ENCODE measurements around the gene SORL1. TPM values are rescaled to one million over a fixed set of nuclear protein-coding genes. Genes with fewer than 3 reads are reported as not detected.

SORL1 gene
- total RNA-seq, 4 donors from 2014 or later = 7.3 to 18.8 (median 12.3) TPM

- Histone ChIP-seq H3K36me3 (no peaks in the 10 kb centered on the region), H3K4me3 (no peak overlapping the region), H3K27me3 (no peaks in the 10 kb centered on the region), H3K27ac (peak overlapping the region in 2 of 4 donors; percentile 94 to 97), H3K9me3 (no peaks in the 10 kb centered on the region), H3K4me1 (peaks cover 0 to 33% (median 8%) of the 10 kb centered on the region in 4 donors)
- TF ChIP-seq EP300 (IDR thresholded peaks at IDR 0.05) = no peak
- no peak for TF ChIP-seq POLR2A (IDR thresholded peaks at IDR 0.05)
- TF ChIP-seq, protein P1, sequence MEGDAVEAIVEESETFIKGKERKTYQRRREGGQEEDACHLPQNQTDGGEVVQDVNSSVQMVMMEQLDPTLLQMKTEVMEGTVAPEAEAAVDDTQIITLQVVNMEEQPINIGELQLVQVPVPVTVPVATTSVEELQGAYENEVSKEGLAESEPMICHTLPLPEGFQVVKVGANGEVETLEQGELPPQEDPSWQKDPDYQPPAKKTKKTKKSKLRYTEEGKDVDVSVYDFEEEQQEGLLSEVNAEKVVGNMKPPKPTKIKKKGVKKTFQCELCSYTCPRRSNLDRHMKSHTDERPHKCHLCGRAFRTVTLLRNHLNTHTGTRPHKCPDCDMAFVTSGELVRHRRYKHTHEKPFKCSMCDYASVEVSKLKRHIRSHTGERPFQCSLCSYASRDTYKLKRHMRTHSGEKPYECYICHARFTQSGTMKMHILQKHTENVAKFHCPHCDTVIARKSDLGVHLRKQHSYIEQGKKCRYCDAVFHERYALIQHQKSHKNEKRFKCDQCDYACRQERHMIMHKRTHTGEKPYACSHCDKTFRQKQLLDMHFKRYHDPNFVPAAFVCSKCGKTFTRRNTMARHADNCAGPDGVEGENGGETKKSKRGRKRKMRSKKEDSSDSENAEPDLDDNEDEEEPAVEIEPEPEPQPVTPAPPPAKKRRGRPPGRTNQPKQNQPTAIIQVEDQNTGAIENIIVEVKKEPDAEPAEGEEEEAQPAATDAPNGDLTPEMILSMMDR (IDR thresholded peaks at IDR 0.05) = no peak
- no peak for DNase-seq (ENCODE audit: low spot score in 2 of 2)
- WGBS, 2 donors = 66 to 74% methylated on average over 8 of the region's 8 CpGs
Observed at GRCh38 chr11:121654259-121654842, 202.2 kb downstream of the SORL1 start.

- no peaks in the 10 kb centered on the region for H3K27me3 ChIP-seq
- no peak for DNase-seq (ENCODE audit: low spot score in 2 of 2)
- H3K4me1 ChIP-seq = peaks cover 0 to 33% (median 8%) of the 10 kb centered on the region in 4 donors
- 27 to 28% methylated on average over 16 of the region's 16 CpGs for WGBS, 2 donors
- H3K36me3 ChIP-seq = no peaks in the 10 kb centered on the region
- peak overlapping the region; percentile 26 to 55 (median 47) for H3K4me3 ChIP-seq
- no peak for TF ChIP-seq POLR2A (IDR thresholded peaks at IDR 0.05)
- TF ChIP-seq, protein P1 (IDR thresholded peaks at IDR 0.05) = no peak
- TF ChIP-seq EP300 (IDR thresholded peaks at IDR 0.05) = no peak
- no peaks in the 10 kb centered on the region for H3K9me3 ChIP-seq
- peak overlapping the region; percentile 88 to 97 (median 95) for H3K27ac ChIP-seq
Observed at GRCh38 chr11:121654843-121655536, 202.9 kb downstream of the SORL1 start.

GRCh38 chr11:121655537-121656327, 203.6 kb downstream of the SORL1 start:
- H3K36me3 ChIP-seq = no peaks in the 10 kb centered on the region
- 0 to 1% methylated on average over 29 to 40 of the region's 44 CpGs for WGBS, 2 donors
- no peaks in the 10 kb centered on the region for H3K9me3 ChIP-seq
- peaks cover 0 to 33% (median 8%) of the 10 kb centered on the region in 4 donors for H3K4me1 ChIP-seq
- H3K27me3 ChIP-seq = no peaks in the 10 kb centered on the region
- peak overlapping the region; percentile 88 to 97 (median 95) for H3K27ac ChIP-seq
- H3K4me3 ChIP-seq = peak overlapping the region; percentile 26 to 55 (median 47)
- DNase-seq (ENCODE audit: low spot score in 2 of 2) = peak; percentile 79 to 84
- TF ChIP-seq, protein P1 (IDR thresholded peaks at IDR 0.05) = peak; percentile 89 to 96 (median 92)
- TF ChIP-seq EP300 (IDR thresholded peaks at IDR 0.05) = peak; percentile 70 to 87
- peak in 1 of 2 donors; percentile 31 for TF ChIP-seq POLR2A (IDR thresholded peaks at IDR 0.05)

DNA sequence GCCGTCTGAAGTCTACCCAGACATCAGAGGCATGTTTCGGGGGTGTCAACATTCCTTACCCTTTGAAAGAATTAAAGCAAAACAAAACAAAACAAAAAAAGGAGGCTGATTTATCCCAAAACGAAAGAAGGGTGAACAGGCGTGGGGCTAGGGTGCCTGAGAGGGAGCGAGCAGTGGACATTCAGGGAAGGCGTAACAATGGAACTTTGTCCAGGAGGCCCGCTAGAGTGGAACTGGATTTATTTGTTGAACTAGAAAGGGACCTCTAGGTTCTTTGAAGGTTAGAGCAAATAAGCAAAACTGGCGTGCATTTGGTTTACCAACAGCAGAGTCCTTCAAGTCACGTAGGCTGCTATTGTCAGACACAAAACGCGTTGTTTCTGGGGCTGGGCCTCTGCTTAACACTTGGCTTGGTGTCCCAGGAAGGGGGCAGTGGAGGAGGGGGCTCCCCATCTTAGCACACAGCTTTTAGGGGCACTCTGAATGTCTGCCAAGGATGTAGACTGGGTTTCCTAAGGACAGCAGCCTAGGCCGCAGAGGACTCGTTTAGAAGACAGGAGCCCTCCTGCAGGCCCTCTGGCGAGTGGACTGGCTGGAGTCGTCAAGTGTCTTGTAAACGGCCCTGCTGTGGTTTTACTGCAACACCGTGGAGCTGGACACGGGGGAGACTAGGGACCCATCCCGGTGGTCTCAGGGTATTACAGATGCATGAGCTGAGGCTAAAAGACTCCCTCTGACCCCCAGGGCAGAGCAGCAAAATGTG, 204.4 kb downstream of the SORL1 start:
- 23 to 29% methylated on average over 14 to 19 of the region's 19 CpGs for WGBS, 2 donors
- TF ChIP-seq EP300 (IDR thresholded peaks at IDR 0.05) (no peak), POLR2A (IDR thresholded peaks at IDR 0.05) (no peak)
- TF ChIP-seq, protein P1 (IDR thresholded peaks at IDR 0.05) = no peak
- Histone ChIP-seq H3K9me3 (no peaks in the 10 kb centered on the region), H3K27me3 (no peaks in the 10 kb centered on the region), H3K4me1 (peaks cover 0 to 40% (median 11%) of the 10 kb centered on the region in 4 donors), H3K27ac (peak overlapping the region; percentile 88 to 97 (median 95)), H3K4me3 (peak overlapping the region; percentile 13 to 55 (median 47)), H3K36me3 (no peaks in the 10 kb centered on the region)
- peak in 1 of 2 donors; percentile 29 for DNase-seq (ENCODE audit: low spot score in 2 of 2)
